Measurements from ENCODE around the gene DIO1. TPM values are rescaled to one million over a fixed set of nuclear protein-coding genes. Genes with fewer than 3 reads are reported as not detected.

Gene DIO1
- total and polyA plus RNA-seq, 9 of the 15 experiments (the other 6 are each of a cell fraction or from before 2014, with no cell fraction given), result not detected

- Histone ChIP-seq H3K36me3 (ENCODE audit: control insufficient read depth, insufficient read depth, low read length) (peaks cover 13% of the 10 kb centered on the region), H3K27ac (ENCODE audit: extremely low read depth, low read depth, low read length) (no peak overlapping the region), H3K27me3 (ENCODE audit: control insufficient read depth in 2 of 2, insufficient read depth in 2 of 2, low read length in 2 of 2) (no peaks in the 10 kb centered on the region), H3K9ac (ENCODE audit: insufficient read depth in 1 of 2, low read depth in 2 of 2, low read length in 2 of 2) (no peak overlapping the region), H3K4me3 (no peak overlapping the region), H4K20me1 (replicated peaks; ENCODE audit: control insufficient read depth, insufficient read depth, low read length) (no peaks in the 10 kb centered on the region), H3K4me1 (replicated peaks in 1 of 2; ENCODE audit: control insufficient read depth in 2 of 2, insufficient read depth in 2 of 2, low read length in 2 of 2) (no peaks in the 10 kb centered on the region), H3K9me1 (ENCODE audit: control insufficient read depth, insufficient read depth, low read length) (no peaks in the 10 kb centered on the region), H3K79me2 (ENCODE audit: control insufficient read depth, insufficient read depth, low read length) (no peaks in the 10 kb centered on the region), H3K9me3 (replicated peaks; ENCODE audit: control insufficient read depth, insufficient read depth, low read depth, low read length) (no peaks in the 10 kb centered on the region), H2AFZ (ENCODE audit: low read depth, low read length) (no peak overlapping the region), H3K4me2 (ENCODE audit: insufficient read depth, low read length) (no peak overlapping the region)
- no peak for DNase-seq (ENCODE audit: extremely low read depth in 1 of 4, low spot score in 3 of 4)
- no peak for FAIRE-seq
- WGBS (ENCODE audit: insufficient coverage, low coverage, missing lambda C conversion rate), result 46% methylated on average over 1 of the region's 1 CpG
- no TSS peak for BruUV-seq (replicated peaks)
- in situ Hi-C loops (cut with MboI) (loop anchor here (10.0 kb wide), 1 partner anchor 216 kb away; no protein-coding TSS in a partner anchor), intact Hi-C loops (cut with micrococcal nuclease) (no loop called here)
- TF ChIP-seq CBX1 (IDR thresholded peaks at IDR 0.05; ENCODE audit: low read depth) (no peak), PTBP1 (IDR thresholded peaks at IDR 0.05; ENCODE audit: low read depth, low read length) (no peak), POLR3G (IDR thresholded peaks at IDR 0.05; ENCODE audit: extremely low read depth, insufficient read length, insufficient replicate concordance) (no peak), ZBTB12 (CRISPR knock-in tag; IDR thresholded peaks at IDR 0.05) (no peak), RFX1 (IDR thresholded peaks at IDR 0.05) (no peak), ELK3 (CRISPR knock-in tag; IDR thresholded peaks at IDR 0.05) (no peak), ZNF76 (CRISPR knock-in tag; IDR thresholded peaks at IDR 0.05; ENCODE audit: borderline replicate concordance) (no peak), PTTG1 (tag; IDR thresholded peaks at IDR 0.05; ENCODE audit: low read depth) (no peak), L3MBTL2 (IDR thresholded peaks at IDR 0.05) (no peak), SRSF9 (IDR thresholded peaks at IDR 0.05; ENCODE audit: borderline replicate concordance, low read depth, low read length) (no peak), ZFPM2 (CRISPR knock-in tag; IDR thresholded peaks at IDR 0.05) (no peak), FOS (IDR thresholded peaks at IDR 0.05; ENCODE audit: extremely low read depth, insufficient read length) (no peak), ZNF766 (CRISPR knock-in tag; conservative IDR thresholded peaks at IDR 0.05) (no peak), FOXO4 (CRISPR knock-in tag; IDR thresholded peaks at IDR 0.05) (no peak), JUN (IDR thresholded peaks at IDR 0.05; ENCODE audit: borderline replicate concordance, low read depth, low read length) (no peak), JUN (CRISPR knock-in tag; IDR thresholded peaks at IDR 0.05; ENCODE audit: borderline replicate concordance) (no peak)
- ATAC-seq, result no peak
- ChIA-PET POLR2A (interaction anchor here (1.4 kb wide), 1 partner anchor 10 kb away, joined by 4 read pairs; no protein-coding TSS in a partner anchor), CTCF (ENCODE audit: low intra/inter-chr PET ratio) (no interaction called here)
Observed at GRCh38 chr1:53868565-53868964, 25.4 kb upstream of the DIO1 start.
